ENCODE data around the gene ALDH1B1.

DNA sequence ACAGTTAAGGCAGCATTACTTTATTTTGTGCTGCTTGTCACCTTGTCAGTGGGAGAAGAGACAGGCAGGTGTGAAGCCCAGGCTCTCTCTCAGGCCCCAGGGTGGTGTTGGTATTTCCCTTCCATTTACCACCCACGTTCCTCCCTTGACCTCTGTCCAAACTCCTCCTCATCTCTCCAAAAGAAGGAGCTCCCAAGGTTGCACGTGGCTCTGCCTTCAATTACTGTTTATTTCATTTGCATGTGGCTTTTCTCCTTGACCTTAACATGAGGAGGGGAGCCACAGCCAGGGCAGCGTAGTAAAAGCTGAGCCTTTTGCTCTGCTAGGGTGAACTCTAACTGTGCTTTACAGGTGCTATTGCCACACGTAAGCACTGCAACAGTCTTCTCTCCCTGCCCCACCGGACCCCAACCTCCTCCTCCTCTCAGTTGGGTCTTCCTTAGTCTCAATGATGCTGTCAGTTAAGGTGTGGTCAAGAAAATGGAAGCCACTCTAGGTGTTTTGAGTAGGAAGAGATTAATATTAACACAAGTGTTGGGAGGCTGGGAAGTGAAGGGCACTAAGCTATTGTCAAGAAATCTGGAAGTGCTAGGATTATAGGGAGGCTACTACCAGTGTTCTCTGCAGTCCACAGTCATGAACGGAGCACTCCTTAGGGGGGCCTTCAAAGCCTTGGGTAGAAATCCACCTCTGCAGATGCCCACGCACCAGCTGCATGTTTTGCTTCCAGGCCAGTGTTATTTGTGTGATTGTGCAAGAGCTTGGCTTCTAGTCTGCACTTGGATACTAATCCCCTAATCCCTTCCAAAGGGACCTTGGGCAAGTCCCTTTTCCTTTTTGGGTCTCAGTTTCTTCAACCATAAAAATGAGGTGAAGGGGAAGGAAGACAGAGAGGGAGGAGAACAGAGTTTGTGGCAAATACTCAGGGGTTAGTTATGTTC is 3.9 kb upstream of the ALDH1B1 start:
- no peak for TF ChIP-seq EZH2 (IDR thresholded peaks at IDR 0.05; ENCODE audit: insufficient read depth, poor library complexity, severe bottlenecking)
- no peak for TF ChIP-seq EZH2phosphoT487 (IDR thresholded peaks at IDR 0.05; ENCODE audit: insufficient read depth, low read depth)
